ENCODE results near the gene WEE1.
A peak's percentile ranks its signal among the peaks of the same experiment; 100 is the strongest.
"Not testable (repeated sequence)": the region's sequence is repeated elsewhere in the genome, so short reads cannot be mapped to it uniquely, and the experiment has no call there.

WEE1 gene

DNA sequence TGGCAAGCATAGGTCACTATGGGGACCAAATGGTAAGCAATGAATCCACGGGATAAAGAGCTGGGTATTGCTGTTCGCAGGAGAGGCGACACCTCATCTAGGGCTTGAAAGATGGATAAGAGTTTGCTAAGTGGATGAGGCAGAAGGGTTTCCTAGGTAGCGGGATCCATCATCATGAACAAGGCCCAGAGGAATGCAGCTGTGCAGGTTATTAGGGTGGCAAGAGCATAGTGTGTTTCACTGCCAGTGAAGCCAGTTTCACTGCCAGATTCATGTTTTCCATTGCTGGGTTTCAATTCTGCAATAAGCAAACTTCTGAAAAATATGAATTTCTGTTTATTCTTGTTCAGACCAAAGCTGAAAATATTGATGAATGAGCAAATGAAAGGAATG, 27.2 kb downstream of the WEE1 start:
- no peak for DNase-seq

DNA sequence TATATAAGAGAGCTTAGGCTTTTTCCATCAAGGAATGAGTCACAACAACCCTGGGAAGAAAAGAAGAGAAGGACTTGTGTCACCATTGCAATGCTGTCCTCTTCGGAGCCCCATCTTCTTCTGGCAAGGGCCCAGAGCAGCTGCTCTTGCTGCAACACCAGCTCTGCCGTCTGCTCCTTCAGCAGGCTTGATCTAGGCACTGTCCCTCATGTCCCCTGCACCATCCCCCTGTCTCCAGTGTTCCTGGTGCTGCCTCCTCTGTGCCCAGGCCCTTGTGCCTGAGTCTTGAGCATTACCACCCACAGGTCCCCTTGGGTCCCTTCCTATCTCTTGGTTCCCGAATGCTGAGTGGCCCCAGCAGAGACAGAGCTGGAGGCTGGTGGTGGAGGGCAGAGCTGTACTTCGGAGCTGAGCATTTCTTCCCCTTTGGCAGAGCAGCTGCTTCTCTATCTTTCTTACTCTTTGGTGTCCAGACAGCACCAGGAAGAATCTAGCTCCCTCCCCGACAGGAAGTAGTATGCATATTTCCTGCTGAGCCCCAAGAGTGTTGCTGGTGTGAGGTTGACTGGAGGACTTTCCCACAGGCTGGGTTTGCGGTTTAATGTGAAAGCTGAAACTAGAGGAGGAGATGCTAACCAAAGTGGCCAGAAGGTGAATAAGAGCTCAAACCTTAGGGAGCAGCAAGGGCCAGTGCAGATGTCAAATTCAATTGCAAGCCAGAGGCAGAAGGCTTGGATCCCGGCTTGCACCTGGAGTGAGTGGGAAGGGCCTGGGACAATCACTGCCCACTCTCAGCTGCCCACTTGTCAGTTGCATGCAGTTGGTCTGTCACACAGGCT, 27.8 kb downstream of the WEE1 start:
- DNase-seq: peak; percentile 46

DNA sequence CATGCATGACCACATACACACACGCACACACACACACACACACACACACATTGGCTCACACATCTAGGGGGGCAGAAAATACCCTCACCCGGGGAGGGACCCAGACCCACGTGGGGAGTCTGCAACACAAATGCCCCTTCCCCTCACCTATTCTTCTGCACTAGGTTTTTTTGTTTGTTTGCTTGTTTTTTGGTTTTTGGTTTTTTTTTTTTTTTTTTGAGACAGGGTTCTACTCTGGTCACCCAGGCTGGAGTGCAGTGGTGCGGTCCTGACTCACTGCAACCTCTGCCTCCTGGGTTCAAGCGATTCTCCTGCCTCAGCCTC, 28.4 kb downstream of the WEE1 start:
- DNase-seq: no peak

DNA sequence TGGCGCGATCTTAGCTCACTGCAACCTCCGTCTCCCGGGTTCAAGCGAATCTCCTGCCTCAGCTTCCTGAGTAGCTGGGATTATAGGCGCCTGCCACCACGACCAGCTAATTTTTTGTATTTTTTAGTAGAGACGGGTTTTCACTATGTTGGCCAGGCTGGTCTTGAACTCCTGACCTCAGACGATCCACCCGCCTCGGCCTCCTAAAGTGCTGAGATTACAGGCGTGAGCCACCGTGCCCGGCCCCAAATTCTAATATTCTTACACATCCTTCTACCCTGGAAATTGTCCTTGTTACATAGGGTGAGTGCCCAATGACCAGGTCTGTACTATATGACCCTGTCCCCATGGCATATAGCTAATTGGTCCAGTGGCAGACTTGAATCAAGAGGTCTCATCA, 29.7 kb downstream of the WEE1 start:
- not testable (repeated sequence) for DNase-seq

DNA sequence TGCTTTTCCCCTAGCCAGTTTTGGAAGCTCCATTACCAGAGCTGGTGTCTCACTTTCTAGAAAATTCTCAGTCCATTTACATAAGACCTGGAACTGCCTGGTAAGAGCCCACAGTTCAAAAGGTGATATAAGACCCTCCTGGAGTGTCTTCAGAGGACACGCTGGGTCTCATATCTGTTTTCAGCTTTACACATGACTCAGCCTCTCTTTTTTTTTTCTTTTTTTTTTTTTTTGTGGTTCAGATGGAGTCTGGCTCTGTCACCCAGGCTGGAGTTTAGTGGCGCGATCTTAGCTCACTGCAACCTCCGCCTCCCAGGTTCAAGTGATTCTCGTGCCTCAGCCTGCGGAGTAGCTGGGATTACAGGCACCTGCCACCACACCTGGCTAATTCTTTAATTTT, 30.7 kb downstream of the WEE1 start:
- no peak for DNase-seq

DNA sequence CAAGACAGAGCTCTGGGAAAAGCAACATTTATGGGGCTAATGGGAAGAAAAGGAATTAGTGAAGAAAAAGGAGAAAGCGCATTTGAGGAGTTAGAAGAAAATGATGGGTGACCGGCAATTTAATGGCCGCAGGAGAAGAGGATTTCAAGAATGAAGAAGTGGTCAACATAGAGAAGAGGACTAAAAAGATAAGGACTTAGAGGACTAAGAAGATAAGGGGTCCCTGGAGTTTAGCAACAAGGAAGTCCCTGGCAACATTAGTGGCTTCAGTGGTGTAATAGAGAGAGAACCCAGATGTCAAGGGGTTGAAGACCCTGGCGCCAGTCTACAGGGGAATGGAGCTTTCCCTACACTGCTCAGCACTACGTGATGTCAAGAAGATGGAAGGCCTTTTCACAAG, 32.3 kb downstream of the WEE1 start:
- DNase-seq: no peak

DNA sequence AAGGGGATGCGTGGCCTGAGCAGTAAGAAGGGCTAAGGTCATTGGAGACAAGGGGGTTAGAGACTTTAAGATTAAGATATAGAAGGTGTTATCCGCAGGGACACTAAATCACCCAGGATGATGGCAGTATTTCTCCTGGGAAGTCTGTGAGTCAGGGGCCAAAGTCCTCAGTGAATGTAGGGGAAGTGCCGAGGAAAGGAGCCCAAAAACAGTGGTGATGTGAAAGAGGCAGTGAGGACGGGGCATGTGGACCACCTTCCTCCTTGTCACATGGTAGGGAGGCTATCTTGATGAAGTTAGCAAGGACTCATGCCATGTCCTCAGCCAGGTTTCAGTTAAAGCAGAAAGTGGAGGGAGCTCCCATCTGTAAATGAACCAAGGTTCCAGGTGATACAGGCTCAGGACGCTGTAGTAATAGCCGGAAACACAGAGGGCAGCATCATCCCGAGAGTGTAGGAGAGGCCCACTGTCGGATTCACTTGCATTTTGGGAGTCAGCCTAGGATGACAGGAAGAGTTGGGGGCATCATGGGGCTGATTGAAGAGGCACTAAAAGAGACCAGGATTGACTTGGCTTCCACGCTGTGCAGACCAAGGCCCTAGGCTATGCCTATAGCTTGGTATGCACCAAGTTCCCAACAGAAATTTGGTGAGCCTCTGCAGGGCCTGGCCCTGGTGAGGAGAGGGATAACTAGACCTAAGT, 33.5 kb downstream of the WEE1 start:
- DNase-seq: no peak

DNA sequence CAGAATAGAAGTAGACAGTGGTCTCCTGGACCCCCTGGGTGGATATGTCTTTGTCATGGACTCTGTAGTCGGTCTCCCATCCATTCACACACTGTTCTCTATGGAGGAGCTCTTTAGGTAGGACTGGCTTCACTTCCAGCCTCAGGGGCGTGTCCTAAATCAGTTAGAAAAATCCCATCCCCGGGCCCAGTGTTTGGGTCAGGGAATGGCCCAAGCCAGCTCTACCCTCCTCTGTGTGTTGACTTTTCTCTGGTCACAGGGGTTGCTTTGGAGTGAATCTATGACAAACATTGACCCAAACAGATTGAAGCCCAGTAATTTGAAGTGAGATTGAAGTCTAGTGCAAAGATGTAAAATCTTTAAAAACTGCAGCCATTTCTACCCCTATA, 34.0 kb downstream of the WEE1 start:
- no peak for DNase-seq

DNA sequence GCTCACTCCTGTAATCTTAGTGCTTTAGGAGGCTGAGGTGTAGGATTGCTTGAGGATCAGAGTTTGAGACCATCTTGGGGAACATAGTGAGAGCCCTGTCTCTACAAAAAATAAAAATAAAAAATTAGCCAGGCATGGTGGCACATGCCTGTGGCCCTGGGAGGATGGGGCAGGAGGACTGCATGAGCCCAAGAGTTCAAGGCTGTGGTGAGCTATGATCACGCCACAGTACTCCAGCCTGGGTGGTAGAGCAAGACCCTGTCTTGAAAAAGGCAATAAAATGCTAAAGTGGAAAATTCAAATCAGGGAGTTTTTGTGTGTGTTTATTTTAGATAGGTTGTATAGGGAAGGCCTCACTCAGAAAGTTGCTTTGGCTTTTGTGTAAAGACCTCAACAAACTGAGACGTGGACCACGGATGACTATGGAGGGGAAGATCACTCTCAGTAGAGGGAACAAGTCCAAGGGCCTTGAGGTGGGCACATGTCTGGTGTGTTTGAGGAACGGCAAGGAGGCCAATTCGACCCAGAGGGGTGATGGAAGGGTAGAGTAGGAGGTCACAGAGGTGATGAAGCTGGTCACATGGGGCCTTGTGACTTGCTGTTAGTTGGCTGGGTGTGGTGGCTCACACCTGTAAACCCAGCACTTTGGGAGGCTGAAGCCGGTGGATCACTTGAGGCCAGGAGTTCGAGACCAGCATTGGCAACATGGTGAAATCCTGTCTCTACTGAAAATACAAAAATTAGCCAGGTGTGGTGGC, 35.7 kb downstream of the WEE1 start:
- DNase-seq: no peak

DNA sequence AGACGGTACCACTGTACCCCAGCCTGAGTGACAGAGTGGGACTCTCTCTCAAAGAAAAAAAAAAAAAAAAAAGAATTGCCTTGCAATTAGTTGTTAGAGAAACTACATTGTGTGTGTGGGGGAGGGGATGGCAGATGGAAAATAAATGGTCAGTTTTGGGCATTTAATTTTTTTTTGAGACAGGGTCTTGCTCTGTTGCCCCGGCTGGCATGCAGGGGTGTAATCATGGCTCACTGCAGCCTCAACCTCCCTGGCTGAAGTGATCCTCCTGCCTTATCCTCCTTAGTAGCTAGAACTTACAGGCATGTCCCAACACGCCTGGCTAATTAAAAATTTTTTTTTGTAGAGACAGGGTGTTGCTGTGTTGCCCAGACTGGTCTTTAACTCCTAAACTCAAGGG, 36.4 kb downstream of the WEE1 start:
- no peak for DNase-seq

DNA sequence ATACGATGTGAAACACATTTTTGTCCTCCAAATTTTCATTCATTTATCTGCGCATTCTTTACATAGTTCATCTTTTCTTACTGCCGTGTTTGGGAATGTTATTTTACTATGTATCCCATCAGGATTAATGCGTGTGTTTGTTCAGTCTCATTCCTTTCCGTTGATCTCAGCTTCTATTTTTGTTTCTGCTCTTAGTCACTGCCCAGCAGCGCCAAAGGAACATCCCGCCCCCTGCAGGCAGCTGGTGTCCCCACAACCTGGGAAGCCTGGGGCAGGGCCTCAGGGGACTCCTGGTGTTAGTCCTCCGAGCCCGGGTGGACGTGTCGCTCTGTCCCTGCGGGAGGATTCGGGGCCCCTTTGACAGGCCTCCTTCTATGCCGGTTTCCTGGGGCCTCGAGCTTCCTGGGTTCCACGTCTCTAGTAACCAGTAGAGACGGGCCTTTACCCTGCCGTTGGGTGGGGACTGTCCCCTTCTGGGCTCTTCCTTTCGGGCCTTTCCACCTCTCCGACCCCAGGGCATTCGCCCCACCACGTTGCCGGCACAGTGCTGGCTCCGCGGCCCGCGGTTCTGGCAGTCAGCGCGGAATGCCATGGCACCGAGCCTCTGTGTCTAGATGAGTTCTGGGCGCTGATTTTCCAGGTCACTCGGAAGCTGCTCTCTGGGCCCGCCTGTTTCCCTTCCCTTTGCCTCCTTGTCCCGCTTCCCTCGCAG, 39.8 kb downstream of the WEE1 start:
- DNase-seq: peak; percentile 84

DNA sequence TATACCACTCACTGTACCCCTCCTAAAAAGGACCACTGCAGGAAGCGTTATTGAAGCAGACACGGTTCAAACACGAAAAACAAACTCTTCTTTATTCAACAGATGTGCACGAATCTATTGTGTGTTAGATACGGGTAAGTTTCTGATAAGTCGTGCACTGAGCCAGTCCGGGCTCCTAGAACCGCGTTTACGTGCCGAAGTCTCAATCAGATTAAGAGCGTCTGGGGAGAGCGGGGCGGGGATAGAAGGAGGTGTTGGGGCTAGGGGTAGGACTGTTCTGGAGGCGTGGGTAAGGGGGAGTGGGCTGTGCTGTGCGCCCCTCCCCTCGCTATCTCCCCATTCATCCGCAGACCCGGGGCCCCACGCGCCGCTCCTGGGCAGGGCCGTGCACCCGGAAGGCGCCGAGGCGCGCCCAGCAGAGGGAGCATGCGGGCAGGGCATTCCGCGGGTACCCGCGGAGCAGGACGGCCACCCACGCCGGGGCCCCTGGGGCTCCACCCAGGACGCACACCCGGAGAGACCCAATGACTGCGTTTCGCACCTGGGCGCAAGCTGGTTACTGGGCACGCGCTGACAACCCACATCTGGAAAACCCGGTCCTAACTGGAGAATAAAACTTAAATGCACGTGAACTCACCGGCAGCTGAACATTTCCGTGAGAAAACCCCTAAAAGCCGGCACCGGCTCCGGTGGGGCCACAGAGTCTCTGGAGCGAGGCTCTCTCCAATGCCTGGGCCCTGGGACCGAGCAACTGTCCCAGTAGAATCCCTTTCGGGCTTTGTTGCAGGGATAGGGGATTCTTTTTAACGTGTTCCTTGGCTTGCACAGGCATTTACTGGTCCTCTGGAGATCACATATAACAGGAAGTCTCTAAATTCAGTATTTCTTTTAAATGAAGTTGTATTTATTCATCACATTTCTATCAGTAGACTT, 40.6 kb downstream of the WEE1 start:
- DNase-seq: peak; percentile 91

DNA sequence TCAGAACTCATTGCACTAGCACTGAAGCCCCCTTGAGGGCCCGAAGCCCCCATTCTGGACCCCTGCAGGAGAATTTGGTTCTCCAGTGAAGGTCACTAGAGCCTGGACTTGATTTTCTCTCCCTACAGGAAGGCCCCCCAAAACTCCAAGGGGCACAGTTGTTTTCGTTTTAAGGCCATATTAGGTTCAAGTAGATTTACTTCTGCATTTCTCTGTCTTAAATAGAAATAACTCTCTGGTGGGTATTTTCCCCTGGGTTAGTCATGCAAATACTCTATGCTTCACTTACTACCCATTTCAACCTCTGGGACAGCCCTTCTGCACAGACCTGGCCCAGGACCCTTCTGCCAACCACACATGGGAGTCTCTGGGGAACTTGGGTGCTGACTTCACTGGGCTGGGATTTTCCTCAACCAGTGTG, 41.6 kb downstream of the WEE1 start:
- DNase-seq: no peak

DNA sequence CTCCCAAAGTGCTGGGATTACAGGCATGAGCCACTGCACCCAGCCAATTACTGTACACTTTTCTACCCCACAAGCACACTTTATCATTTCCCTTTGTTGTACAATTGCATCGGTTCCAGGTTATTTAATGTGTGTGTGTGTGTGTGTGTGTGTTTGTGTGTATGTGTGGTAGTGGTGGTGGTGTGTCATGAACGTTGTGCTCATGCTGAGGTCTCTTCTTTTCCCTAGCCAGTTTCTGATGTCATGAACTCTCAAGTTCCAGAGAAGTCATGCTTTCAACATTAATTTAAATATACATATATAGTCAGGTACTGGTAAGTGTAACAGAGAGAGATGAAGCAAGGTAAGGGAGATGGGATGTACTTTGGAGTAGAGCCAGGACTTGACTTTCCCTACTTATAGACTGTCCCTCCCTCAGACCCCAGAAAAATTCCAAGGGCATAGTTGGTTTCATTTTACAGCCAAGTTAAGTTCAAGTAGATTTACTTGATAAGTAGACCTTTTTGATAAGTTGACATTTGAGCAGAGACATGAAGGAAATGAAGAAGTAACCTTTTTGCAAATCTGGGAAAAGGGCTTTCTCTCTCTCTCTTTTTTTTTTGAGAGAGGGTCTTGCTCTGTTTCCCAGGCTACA, 42.7 kb downstream of the WEE1 start:
- no peak for DNase-seq

DNA sequence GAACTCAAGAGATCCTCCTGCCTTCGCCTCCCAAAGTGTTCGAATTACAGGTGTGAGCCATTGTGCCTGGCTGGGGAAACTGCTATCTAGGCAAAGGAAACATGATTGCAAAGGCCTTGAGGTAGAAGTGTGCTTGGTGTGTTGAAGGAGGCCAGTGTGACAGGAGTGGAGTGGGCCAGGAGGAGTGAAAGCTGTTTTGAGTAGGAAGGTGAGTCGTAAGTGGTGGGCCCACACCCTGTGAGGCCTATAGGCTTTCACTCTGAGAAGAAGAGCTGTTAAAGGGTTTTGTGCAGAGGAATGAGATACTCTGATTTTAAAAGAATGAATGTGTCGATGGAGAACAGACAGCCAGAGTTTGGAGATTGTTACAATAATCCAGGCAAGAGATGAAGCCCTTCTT, 43.4 kb downstream of the WEE1 start:
- DNase-seq: no peak

DNA sequence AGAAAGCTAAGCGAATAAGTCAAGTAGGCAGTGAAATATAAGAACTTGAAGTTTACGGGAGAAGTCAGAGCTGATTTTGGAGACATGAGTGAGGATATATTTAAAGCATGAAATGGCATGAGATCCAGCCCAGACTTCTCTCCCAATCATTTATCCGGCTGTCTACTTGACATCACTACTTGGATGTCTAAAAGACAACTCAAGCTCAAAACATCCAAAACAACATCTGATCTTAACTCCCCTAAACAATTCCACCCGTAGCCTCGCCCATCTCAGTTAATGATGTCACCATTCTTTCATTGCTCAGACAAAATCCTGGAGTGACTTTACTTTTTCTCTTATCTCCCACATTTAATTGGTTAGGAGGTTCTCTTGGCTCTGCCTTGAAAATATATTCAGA, 44.5 kb downstream of the WEE1 start:
- no peak for DNase-seq

DNA sequence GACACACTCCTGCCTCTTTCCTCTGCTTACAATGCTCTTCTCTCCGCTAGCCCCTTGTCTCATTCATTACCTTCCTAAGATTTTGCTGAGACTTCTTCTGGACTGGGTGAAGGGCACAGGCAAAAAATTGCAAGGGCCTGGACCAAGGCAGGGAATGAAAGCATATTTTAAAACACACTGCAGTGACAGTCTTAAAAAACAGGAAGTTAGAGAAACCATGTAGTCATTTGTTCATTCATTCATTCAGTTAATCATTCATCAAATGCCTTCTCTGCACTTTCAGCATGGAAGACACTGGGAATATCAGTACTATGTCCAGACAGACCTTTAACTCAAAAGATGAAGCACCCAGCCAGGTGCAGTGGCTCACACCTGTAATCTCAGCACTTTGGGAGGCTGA, 45.5 kb downstream of the WEE1 start:
- no peak for DNase-seq

DNA sequence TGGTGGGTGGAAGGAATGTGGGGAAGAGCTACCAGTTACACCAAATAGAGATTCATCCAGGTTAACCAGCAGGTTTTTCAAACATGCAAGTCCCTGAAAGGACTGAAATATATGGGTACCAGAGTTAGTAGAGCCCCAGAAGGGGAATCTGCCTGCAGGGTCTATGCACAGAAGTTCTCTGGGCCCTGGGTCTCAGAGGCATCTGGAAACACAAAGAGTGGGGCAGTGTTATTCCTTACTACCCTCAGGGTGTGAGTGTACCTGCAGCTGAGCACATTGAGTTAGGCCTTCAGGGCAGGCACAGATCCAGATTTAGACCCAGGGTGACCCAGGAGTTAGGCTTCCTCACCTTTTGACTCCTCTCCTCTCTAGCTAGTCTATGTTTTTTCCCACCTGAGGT, 46.5 kb downstream of the WEE1 start:
- no peak for DNase-seq

DNA sequence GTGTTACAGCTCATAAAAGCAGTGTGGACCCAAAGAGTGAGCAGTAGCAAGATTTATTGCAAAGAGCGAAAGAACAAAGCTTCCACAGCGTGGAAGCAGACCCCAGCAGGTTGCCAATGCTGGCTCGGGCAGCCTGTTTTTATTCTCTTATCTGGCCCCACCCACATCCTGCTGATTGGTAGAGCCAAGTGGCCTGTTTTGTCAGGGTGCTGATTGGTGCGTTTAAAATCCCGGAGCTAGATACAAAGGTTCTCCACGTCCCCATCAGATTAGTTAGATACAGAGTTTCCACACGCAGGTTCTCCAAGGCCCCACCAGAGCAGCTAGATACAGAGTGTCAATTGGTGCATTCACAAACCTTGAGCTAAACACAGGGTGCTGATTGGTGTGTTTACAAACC, 48.9 kb downstream of the WEE1 start:
- not testable (repeated sequence) for DNase-seq

DNA sequence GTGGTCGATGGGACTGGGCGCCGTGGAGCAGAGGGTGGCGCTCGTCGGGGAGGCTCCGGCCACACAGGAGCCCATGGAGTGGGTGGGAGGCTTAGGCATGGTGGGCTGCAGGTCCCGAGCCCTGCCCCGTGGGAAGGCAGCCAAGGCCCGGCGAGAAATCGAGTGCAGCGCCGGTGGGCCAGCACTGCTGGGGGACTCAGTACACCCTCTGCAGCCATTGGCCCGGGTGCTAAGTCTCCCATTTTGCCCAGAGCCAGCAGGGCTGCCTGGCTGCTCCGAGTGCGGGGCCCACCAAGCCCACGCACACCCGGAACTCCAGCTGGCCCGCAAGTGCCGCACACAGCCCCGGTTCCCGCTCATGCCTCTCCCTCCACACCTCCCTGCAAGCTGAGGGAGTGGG, 49.6 kb downstream of the WEE1 start:
- not testable (repeated sequence) for DNase-seq

DNA sequence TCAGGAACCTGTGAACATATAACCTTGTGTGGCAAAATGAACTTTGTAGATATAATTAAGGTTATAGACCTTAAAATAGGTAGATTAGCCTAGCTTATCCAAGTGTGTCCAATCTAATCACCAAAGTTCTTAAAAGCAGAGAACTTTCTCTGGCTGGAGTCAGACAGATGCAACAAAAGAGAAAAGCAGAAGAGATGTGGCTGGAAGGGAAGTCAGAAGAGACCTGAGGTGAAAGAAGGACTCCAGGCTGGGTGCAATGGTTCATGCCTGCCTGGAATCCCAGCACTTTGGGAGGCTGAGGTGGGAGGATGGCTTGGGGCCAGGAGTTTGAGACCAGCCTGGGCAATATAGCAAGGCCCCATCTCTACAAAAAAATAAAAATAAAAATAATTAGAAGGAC, 51.0 kb downstream of the WEE1 start:
- no peak for DNase-seq

DNA sequence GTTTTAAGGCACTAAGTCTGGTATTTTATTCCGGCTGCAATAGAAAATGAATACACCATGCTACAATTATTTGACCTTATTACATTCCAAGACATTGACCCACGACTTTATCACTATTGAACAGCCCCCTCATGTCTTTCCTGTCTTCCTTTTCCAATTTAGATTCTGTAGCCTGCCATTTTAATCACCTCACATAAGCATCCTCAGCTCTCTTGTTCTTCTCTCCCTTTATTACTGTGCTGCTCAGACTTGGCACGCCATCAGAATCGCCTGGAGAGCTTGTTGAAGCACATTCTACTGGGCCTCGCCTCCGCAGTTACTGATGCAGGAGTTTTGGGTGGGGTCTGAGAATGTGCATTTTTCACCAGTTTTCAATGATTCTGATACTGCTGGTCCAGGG, 51.7 kb downstream of the WEE1 start:
- no peak for DNase-seq
